NCI-H1417 (cell line): Measurements from ENCODE around the gene SMR3B.

Source experiments
- DNase-seq, 3 experiments: peaks; one replicate each; lab custom pipeline; 2025; lab: John Stamatoyannopoulos, UW

The SMR3B gene

GRCh38 chr4:70382691-70383181 is at the start of gene SMR3B:
Gene SMR3B (plus strand): TSS chr4:70383131. CDS start chr4:70384511, 1,380 bp downstream.
- DNase-seq: no peak

GRCh38 chr4:70334681-70335080 is 48.2 kb upstream of the SMR3B start, which contains the start of gene CABS1:
Gene CABS1 (plus strand): TSS chr4:70334981. CDS start chr4:70335040, 59 bp downstream.
- DNase-seq: no peak

DNA sequence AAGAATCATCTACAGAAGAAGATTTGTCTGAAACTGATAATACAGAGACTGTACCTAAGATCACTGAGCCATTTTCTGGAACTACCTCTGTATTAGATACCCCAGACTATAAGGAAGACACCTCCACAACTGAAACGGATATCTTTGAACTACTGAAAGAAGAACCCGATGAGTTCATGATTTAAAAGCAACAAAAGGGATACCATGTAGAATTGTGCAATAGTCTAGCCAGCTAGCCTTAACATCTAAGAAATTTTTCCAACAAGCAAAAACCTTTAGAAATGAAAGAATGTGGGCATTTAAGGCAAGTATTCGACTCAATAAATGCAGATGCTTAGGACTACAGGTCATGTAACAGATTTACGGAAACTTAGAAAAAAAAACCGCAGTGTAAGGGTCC is 46.9 kb upstream of the SMR3B start:
- no peak for DNase-seq

DNA sequence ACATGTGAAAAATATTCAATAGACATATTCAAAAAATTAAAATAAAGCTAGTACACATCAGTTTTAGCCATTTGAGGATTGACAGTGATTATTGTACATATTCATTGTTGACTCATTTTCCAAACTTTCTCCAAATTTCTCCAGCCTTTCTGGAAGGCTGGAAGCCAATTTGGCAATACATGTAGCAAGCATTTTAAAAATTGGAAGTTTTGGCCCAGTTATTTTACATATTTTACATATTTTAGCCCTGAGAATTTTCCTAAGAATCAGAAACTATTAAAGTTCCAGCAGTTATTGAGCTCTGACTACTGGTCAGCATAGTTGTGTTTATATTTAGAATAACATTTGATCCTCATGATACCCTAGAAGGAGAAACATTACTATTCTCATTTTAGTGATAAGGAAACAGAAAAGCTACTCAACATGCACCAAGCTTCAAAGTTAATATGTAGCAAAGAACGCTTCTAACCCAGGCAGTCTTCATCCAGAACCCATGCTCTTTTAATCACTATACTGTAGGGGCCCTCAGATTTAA is 45.0 kb upstream of the SMR3B start:
- no peak for DNase-seq

GRCh38 chr4:70356185-70356584 is 26.7 kb upstream of the SMR3B start:
- no peak for DNase-seq

- no peak for DNase-seq
These were observed 23.7 kb upstream of the SMR3B start for GRCh38 chr4:70359115-70359661.

DNA sequence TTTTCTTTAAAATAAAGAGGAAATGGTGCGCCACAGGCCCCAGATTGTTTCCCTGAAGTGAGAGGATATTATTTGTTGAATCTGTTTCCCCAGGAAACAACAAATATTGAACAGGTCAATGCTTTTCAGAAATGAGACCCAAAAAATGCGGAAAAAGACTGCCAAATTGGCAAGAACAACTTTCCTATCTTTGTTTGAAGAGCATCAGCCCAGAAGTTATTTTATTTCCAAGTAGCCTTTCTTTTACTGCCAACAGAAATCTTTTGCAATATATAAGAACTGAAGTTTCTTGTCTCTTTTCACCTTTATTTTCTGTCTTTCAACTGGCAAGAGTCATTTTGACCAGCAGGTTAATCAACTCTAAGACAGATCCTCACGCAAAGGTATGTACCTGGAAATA is 22.5 kb upstream of the SMR3B start, which contains the start of gene SMR3A:
TSS of gene SMR3A (plus strand) at position 301 of the 400 bp plus-strand sequence. CDS start 1,356 bp downstream, outside the sequence.
- no peak for DNase-seq

DNA sequence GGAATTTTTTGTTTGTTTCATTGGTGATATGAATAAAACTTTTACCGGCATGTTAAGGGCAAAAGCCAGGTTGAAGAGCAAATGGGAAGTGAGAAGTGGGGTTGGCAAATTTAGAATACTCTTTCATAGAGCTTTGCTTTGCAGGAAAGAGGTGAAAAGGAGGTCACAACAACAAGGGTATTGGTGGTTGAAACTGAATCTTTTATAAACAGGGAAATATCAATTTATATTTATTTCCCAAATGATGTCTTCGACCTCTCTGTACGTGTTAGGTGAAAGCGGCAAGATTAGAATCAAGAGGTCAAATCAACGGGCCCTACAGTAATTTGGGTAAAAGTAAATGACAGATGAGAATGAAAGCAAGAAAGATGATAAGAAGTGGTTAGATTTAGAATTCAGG is 18.9 kb upstream of the SMR3B start:
- no peak for DNase-seq

DNA sequence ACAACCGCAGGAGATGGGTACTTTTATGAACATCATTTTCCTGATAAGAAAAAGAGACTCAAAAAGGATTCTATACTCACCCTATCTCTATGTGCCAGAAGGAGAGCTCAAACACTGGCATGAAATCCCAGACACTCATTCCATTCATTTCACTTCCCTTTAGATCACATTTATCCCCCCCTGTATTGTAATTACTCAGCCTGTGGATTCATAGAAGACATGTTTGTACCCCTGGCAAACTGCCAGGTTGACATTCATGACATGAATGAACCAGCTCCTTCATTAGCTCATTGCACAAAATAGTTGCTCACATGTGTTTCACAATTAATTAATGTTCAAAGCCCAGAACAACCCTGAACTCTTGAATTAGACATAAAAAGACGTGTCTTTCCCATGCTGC is 17.5 kb upstream of the SMR3B start:
- DNase-seq: peak in 2 of 3 experiments; percentile 52 to 84

DNA sequence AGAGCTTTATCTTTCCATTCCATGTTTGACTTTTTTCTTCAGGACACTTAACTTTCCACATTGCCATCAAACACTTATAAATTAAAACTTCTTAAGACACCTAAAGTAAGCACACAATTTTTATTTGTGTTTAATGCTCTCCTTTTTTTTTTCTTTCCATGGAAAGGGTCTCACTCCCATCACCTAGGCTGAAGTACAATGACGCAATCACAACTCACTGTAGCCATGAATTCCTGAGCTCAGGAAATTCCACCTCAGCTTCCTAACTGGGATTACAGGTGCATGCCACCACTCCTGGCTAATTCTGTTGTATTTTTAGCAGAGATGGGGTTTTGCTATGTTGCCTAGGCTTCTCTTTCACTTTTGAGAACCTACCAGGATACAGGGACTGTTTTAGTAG is 15.1 kb upstream of the SMR3B start:
- DNase-seq: no peak

- no peak for DNase-seq
These were observed 10.9 kb upstream of the SMR3B start for GRCh38 chr4:70371987-70372386.

- DNase-seq: no peak
These were observed 10.2 kb upstream of the SMR3B start for GRCh38 chr4:70372760-70373159.

DNA sequence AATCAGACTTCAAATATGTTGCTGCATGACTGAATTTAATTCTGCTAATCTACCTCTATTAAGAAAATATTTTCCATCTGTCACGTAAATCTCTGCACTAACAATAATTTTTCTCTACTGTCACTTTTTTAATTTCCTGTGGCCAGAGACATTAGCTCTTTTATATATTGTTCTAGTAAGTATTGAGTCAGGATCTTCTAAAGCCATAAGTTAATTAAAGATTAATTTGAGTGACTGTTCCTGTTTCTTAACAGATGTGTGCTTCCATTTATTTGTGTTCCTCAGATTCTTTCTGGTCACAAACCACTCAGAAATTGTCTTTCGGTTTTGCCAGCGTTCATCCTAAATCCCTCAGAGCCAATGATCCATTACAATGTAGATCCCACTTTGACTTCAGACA is 2.4 kb upstream of the SMR3B start:
- DNase-seq: no peak

- DNase-seq: no peak
These were observed 9.3 kb downstream of the SMR3B start for GRCh38 chr4:70392057-70392776.

GRCh38 chr4:70397580-70397979 is 14.6 kb downstream of the SMR3B start, which contains the start of gene OPRPN:
Gene OPRPN (plus strand): TSS chr4:70397940. CDS start chr4:70399286, 1,346 bp downstream.
- no peak for DNase-seq

- DNase-seq: no peak
These were observed 16.4 kb downstream of the SMR3B start for GRCh38 chr4:70399319-70399718.

GRCh38 chr4:70402762-70403161 is 19.8 kb downstream of the SMR3B start:
- DNase-seq: no peak

- no peak for DNase-seq
These were observed 22.8 kb downstream of the SMR3B start for GRCh38 chr4:70405765-70406164.

DNA sequence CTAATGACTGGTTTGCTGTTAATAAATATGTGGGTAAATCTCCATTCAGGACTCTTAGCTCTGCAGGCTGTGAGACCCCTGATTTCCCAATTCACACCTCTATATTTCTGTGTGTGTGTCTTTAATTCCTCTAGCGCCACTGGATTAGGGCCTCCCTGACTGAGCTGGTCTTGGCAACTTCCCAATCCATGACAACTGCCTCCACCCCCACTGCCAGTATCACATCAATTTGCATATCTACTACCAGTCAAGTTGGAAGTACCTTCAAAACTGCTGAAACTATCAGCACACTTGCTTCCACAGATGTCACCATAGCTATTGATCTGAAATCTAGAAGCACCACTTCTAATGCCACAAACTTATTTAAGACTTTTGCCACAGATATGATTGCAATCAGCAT is 42.4 kb downstream of the SMR3B start:
- no peak for DNase-seq

GRCh38 chr4:70426789-70427188 is 43.9 kb downstream of the SMR3B start:
- no peak for DNase-seq

DNA sequence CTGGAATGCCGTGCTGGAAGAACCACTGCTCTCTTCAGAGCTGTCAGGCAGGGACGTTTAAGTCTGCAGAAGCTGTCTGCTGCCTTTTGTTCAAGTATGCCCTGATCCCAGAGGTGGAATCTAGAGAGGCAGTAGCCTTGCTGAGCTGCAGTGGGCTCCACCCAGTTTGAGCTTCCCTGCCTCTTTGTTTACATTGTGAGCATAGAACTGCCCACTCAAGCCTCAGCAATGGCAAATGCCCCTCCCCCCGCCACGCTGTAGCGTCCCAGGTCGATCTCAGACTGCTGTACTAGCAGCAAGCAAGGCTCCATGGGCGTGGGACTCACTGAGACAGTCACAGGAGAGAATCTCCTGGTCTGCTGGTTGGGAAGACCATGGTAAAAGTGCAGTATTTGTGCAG is 54.3 kb downstream of the SMR3B start:
- peak in 1 of 3 experiments; percentile 30 for DNase-seq
